Activated CD4-positive, alpha-beta T cell treated with anti-CD3 and anti-CD28 coated beads for 36 hours (primary cell): ENCODE measurements around the gene RPL35A. TPM values are rescaled to one million over a fixed set of nuclear protein-coding genes. Genes with fewer than 3 reads are reported as not detected.
"Not testable (repeated sequence)": the region's sequence is repeated elsewhere in the genome, so short reads cannot be mapped to it uniquely, and the experiment has no call there.

ENCODE experiments used
- ATAC-seq: fragments of 200-7000 bp; cut with Tn5 transposase; one replicate; pipeline ENCODE4 v1.10.0; 2021; ENCODE audit warnings: mild to moderate bottlenecking, moderate library complexity
- CTCF ChIA-PET: fragments of 350-600 bp; sonication (Branson Sonifier 250); formaldehyde crosslinking; loops from one replicate; lab custom pipeline; 2021; ENCODE audit warnings: antibody characterized with exemption; lab: Charles Lee
- POLR2A ChIA-PET: fragments of 350-600 bp; sonication (Branson Sonifier 250); formaldehyde crosslinking; loops from one replicate; lab custom pipeline; 2021; ENCODE audit warnings: antibody characterized with exemption, inconsistent platforms; lab: Charles Lee
- DNase-seq: peaks from one replicate; pipeline ENCODE4 v3.0.0-alpha.2; 2020
- H3K27ac Mint-ChIP-seq: one replicate; pipeline ENCODE4 v1.8.0; 2021; ENCODE audit warnings: mixed read lengths
- H3K27me3 Mint-ChIP-seq: one replicate; pipeline ENCODE4 v1.8.0; 2021; ENCODE audit warnings: mixed read lengths
- H3K36me3 Mint-ChIP-seq: one replicate; pipeline ENCODE4 v1.8.0; 2021; ENCODE audit warnings: low read depth, mixed read lengths
- H3K4me1 Mint-ChIP-seq: one replicate; pipeline ENCODE4 v1.8.0; 2021; ENCODE audit warnings: mixed read lengths
- H3K4me3 Mint-ChIP-seq: one replicate; pipeline ENCODE4 v1.8.0; 2021; ENCODE audit warnings: mild to moderate bottlenecking, moderate library complexity, mixed read lengths
- H3K9me3 Mint-ChIP-seq: one replicate; pipeline ENCODE4 v1.8.0; 2021; ENCODE audit warnings: low read depth, mixed read lengths
- intact Hi-C, 2 experiments: fragments of 100-400 bp; cut with DNase I in 1 of 2; cut with micrococcal nuclease in 1 of 2; formaldehyde crosslinking; loops; one replicate each; pipeline versions ENCODE4 v1.14.2 to v1.15.1; 2022 to 2024; cut with DNase I, micrococcal nuclease
- total RNA-seq, 2 experiments: library from RNA; stranded (reverse); gene quantifications; one replicate each; pipeline ENCODE4 v1.2.3, GENCODE V29; 2021

Gene RPL35A
- total RNA-seq, 2 experiments from 2014 or later: 1,121 to 1,734 TPM

DNA sequence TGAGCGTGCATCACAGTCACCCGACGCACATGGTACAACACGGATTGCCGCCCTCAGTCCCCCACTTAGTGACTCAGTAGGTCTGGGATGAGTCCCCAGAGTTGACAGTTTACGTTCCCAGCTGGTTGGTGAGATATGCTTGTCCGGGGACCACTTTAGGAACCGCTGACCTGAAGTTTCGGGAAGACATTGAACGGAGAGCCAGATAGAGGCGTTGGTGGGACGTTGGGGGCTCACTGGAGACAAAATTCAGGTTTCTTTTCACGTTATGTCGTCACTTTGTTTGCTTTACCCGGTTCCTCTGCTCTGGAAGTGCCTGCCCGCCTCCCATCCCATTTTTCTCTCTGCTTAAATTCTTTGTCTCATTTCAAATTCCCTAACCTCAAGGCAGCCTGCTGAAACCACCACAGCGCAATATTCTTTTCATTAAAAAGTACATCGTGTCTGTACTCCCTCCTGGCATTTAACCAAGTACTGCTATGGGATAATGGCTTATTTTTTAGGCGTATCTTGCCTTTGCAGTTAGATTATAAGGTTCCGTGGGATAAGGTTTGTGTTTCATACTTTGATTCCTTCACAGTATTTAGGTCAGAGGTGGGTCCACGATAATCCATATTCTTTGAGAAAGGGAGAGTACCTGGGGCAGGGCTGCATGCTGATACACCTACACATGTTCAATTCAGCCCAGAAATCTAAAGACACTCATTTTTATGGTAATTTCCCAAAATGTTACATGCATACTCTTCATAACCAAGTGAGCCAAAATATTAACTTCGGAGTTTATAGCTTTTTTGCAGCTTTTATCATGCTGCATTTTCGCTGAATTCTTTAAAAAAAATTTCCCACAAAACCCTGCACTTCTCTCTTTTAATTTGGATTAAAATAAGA lies 10.9 kb downstream of the RPL35A start:
- intact Hi-C loops: loop anchor here (1.0 to 5.0 kb wide), 7 partner anchors 11 to 664 kb away; partner anchors contain the start of genes DLG1 (in 1 of the 2), RPL35A (in 1 of the 2) and RUBCN (in 1 of the 2)
- Mint-ChIP-seq H3K36me3 (peaks cover 24% of the 10 kb centered on the region), H3K4me1 (peaks cover 52% of the 10 kb centered on the region), H3K27me3 (no peaks in the 10 kb centered on the region), H3K4me3 (peak overlapping the region; percentile 84), H3K27ac (peak overlapping the region; percentile 96), H3K9me3 (no peaks in the 10 kb centered on the region)
- DNase-seq: peak; percentile 75
- ATAC-seq: no peak
- POLR2A ChIA-PET: interaction anchor here (0.9 kb wide), 1 partner anchor 11 kb away, joined by 3 read pairs; the partner anchor contains the start of gene RPL35A
- CTCF ChIA-PET: interaction anchor here (0.7 to 1.0 kb wide), 2 partner anchors 18 to 109 kb away, joined by 3 to 4 read pairs; no protein-coding TSS in a partner anchor

DNA sequence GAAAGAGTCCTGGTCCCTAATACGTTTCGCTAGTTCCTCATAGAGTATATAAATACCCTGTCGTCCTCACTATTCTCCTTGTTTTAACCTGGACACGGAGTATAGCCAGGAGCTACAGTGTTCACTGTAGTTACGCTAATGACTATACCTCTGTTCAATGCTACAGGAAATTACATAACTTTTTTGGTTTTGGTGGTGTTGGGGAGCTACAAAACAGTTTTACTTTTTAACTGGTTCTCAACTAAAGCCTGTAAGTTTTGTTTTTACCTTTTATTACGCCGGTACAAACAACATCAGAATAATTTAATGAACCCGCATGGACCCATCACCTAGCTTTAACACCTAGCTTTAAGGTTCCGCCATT lies 11.6 kb downstream of the RPL35A start:
- H3K27me3 Mint-ChIP-seq: no peaks in the 10 kb centered on the region
- ChIA-PET CTCF (interaction anchor here (0.7 to 1.0 kb wide), 4 partner anchors 19 to 150 kb away, joined by 3 to 5 read pairs (median 4); no protein-coding TSS in a partner anchor), POLR2A (interaction anchor here (0.9 kb wide), 1 partner anchor 11 kb away, joined by 3 read pairs; the partner anchor contains the start of gene RPL35A)
- ATAC-seq (no peak), DNase-seq (no peak)
- intact Hi-C loops: loop anchor here (1.0 to 5.0 kb wide), 3 partner anchors 111 to 664 kb away; partner anchors contain the start of gene DLG1 (in 1 of the 2)
- no peak overlapping the region for H3K27ac Mint-ChIP-seq
- H3K4me1 Mint-ChIP-seq: peaks cover 52% of the 10 kb centered on the region
- H3K4me3 Mint-ChIP-seq: peak overlapping the region; percentile 84
- no peaks in the 10 kb centered on the region for H3K9me3 Mint-ChIP-seq
- peaks cover 21% of the 10 kb centered on the region for H3K36me3 Mint-ChIP-seq

DNA sequence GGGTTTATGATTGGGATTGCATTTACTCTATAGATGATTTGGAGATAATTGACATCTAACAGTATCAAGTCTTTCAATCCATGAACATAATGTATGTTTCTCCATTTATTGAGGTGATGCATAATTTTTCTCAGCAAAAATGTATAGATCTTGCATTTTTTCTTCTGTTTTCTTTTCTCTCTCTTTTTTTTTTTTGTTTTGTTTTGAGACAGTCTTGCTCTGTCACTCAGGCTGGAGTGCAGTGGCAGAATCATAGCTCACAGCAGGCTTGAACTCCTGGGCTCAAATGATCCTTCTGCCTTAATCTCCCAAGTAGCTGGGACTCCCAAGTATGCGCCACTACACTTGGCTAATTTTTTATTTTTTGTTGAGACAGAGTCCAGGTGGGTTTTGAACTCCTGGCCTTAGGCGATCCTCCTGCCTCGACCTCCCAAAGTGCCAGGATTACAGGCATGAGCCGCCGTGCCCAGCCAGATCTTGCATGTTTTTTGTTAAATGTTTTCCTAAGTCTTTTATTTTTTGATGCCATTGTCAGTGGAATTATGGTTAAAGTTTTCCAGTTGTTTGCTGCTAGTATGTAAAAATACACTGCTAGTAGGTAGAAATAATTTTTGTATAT lies 13.1 kb downstream of the RPL35A start:
- no peak overlapping the region for H3K4me3 Mint-ChIP-seq
- no peak for ATAC-seq

DNA sequence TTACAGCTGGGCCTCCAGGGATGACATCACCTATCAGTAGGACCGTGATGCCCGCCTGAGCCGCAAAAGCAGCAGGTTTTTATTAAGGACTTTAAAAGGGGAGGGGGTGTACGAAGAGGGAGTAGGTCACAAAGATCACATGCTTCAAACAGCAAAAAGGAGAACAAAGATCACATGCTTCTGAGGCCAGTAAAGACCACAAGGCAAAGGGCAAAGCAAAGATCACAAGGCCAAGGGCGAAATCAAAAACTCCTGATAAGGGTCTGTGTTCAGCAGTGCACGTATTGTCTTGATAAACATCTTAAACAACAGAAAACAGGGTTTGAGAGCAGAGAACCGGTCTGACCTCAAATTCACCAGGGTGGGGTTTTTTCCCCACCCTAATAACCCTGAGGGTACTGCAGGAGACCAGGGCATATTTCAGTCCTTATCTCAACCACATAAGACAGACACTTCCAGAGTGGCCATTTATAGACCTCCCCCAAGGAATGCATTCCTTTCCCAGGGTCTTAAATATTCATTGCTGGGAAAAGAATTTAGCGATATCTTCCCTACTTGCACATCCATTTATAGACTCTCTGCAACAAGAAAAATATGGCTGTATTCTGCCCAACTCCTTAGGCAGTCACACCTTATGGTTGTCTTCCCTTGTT lies 17.5 kb downstream of the RPL35A start:
- ATAC-seq, H3K4me3 Mint-ChIP-seq, POLR2A ChIA-PET, H3K27ac Mint-ChIP-seq, H3K4me1 Mint-ChIP-seq, CTCF ChIA-PET, DNase-seq, H3K27me3 Mint-ChIP-seq, intact Hi-C loops: not testable (repeated sequence)
- H3K9me3 Mint-ChIP-seq: peaks cover 13% of the 10 kb centered on the region
- H3K36me3 Mint-ChIP-seq: peaks cover 11% of the 10 kb centered on the region

More for the DNA sequence above, 13.1 kb downstream of the RPL35A start:
- Mint-ChIP-seq H3K4me1 (peaks cover 40% of the 10 kb centered on the region), H3K27ac (no peak overlapping the region), H3K36me3 (peaks cover 16% of the 10 kb centered on the region), H3K9me3 (peaks cover 7% of the 10 kb centered on the region), H3K27me3 (no peaks in the 10 kb centered on the region)
- CTCF ChIA-PET: interaction anchor here (0.6 kb wide), 1 partner anchor 11 kb away, joined by 4 read pairs; no protein-coding TSS in a partner anchor
- intact Hi-C loops: loop anchor here in 1 of 2 experiments (5.0 kb wide), 1 partner anchor 666 kb away; the partner anchor contains the start of gene DLG1
- DNase-seq: no peak
- POLR2A ChIA-PET: no interaction called here

DNA sequence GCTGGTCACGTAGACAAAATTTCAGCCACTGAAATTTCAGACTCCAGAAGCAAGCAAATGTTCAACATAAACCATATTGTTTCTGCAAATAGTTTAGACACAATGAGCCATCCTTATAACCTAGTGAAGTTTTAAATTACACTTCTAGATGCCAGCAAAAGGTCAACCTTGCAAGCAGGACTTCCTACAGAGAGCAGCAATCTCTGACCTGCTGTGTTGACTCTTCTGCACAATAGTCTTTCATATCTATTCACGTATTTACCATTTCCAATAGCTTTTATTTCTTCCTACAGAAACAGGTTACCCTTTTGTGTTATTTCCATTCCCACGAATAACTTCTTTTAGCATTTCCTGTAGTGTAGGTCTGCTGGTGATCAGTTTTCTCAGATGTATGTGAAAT lies 20.6 kb downstream of the RPL35A start:
- intact Hi-C loops: no loop called here
- CTCF ChIA-PET: interaction anchor here (1.9 kb wide), 1 partner anchor 9 kb away, joined by 7 read pairs; no protein-coding TSS in a partner anchor
- Mint-ChIP-seq H3K27ac (no peak overlapping the region), H3K4me1 (no peaks in the 10 kb centered on the region), H3K9me3 (peaks cover 15% of the 10 kb centered on the region), H3K36me3 (peaks cover 15% of the 10 kb centered on the region), H3K27me3 (no peaks in the 10 kb centered on the region), H3K4me3 (no peak overlapping the region)
- no peak for DNase-seq
- ATAC-seq: no peak
- POLR2A ChIA-PET: no interaction called here

DNA sequence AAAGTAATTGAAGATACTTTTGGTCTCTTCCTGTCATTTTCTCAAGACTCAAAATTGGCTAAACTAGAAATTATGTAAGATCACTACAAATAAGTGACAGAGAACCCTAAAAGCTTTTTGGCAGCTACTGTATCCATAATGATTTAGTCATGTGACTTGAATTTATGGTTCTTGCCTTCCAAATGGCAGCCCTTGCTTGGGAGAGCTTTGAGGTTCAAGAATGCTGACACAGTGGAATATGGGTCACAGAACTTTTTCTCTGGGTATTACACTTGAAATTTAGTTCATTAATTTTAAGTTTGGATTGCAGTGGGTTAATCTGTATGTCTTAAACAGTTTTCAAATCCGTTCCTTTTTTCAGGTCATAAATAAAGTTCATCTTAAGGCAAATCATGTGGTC lies 24.0 kb downstream of the RPL35A start:
- Mint-ChIP-seq H3K4me1 (no peaks in the 10 kb centered on the region), H3K36me3 (peaks cover 15% of the 10 kb centered on the region), H3K4me3 (no peak overlapping the region), H3K27me3 (no peaks in the 10 kb centered on the region), H3K9me3 (peaks cover 6% of the 10 kb centered on the region), H3K27ac (no peak overlapping the region)
- no peak for ATAC-seq
- CTCF ChIA-PET: interaction anchor here (1.1 kb wide), 1 partner anchor 11 kb away, joined by 4 read pairs; no protein-coding TSS in a partner anchor
- no peak for DNase-seq
- POLR2A ChIA-PET: no interaction called here
- intact Hi-C loops: no loop called here

DNA sequence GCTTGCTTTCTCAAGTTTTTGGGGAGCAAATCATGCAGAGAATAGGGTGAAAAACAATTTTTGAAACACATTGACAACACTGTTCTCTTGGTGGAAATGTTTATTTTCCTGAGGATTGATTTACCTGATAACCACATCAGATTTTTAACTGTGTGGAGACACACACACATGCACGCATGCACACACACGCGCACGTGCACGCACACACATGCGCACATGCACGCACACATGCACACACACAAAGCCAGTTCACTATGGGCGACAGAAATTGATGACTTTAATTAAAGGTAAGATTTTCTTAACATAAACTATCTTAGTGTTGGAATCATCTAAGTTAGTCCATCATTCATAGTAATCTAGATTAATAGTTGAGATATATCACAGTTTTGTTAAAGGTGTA lies 25.3 kb downstream of the RPL35A start:
- ChIA-PET CTCF (interaction anchor here (0.9 kb wide), 1 partner anchor 20 kb away, joined by 3 read pairs; no protein-coding TSS in a partner anchor), POLR2A (no interaction called here)
- Mint-ChIP-seq H3K9me3 (peaks cover 6% of the 10 kb centered on the region), H3K27ac (no peak overlapping the region), H3K4me1 (peaks cover 4% of the 10 kb centered on the region), H3K27me3 (no peaks in the 10 kb centered on the region), H3K4me3 (no peak overlapping the region), H3K36me3 (peaks cover 15% of the 10 kb centered on the region)
- intact Hi-C loops: no loop called here
- ATAC-seq (no peak), DNase-seq (no peak)

DNA sequence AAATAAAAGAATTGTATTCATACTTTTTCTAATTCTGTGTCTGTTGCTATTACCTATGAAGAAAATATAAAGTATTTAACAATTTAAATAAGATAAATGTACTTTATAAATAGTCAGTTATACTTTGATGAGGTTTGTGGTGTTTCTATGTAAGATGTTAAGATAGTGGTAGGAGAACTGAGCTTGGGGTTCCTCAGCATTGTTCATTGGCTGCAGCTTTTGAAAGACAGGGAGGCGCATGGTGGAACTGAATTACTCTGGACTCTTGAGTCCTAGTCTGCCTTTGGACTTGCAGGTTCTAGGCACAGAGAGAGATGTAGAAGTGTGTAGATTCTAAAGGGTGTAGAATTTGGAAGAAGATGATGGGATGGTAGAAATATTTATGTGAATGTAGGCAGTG lies 33.1 kb downstream of the RPL35A start:
- H3K4me3 Mint-ChIP-seq: no peak overlapping the region
- intact Hi-C loops: no loop called here
- ATAC-seq (no peak), DNase-seq (no peak)
- peaks cover 2% of the 10 kb centered on the region for H3K36me3 Mint-ChIP-seq
- CTCF ChIA-PET: interaction anchor here (0.8 kb wide), 1 partner anchor 125 kb away, joined by 3 read pairs; no protein-coding TSS in a partner anchor
- no peak overlapping the region for H3K27ac Mint-ChIP-seq
- no peaks in the 10 kb centered on the region for H3K9me3 Mint-ChIP-seq
- no peaks in the 10 kb centered on the region for H3K27me3 Mint-ChIP-seq
- H3K4me1 Mint-ChIP-seq: peaks cover 13% of the 10 kb centered on the region
- POLR2A ChIA-PET: no interaction called here

DNA sequence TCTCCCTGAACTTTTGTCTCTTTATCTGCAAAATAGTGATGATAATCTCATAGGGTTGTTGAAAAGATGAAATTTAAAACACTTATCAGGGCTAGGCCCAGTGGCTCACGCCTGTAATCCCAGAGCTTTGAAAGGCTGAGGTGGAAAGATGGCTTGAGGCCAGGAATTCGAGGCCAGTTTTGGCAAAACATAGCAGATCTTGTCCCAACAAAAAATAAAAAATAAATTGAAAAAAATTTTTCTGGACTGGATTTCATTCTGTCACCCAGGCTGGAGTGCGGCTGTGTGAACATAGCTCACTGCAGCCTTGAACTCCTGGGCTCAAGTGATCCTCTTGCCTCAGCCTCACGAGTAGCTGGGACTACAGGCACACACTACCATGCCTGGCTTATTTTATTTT lies 39.7 kb downstream of the RPL35A start:
- H3K27ac Mint-ChIP-seq: no peak overlapping the region
- POLR2A ChIA-PET: interaction anchor here (0.6 kb wide), 1 partner anchor 265 kb away, joined by 3 read pairs; no protein-coding TSS in a partner anchor
- no peak for DNase-seq

DNA sequence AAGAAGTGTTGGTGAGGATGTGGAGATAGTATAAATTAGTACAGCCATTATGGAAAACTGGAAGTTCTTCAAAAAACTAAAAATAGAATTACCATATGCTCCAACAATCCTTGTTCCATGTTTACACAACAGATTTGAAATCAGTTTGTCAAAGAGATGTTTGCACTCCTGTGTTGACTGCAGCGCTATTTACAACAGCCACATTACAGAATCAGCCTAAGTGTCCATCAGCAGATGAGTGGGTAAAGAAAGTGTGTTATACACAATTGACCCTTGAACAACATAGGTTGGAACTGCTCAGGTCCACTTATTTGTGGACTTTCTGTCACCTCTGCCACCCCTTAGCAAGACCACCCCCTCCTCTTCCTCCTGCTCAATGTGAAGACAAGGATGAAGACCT lies 44.7 kb downstream of the RPL35A start:
- Mint-ChIP-seq H3K4me3 (no peak overlapping the region), H3K9me3 (no peaks in the 10 kb centered on the region), H3K4me1 (no peaks in the 10 kb centered on the region), H3K27me3 (no peaks in the 10 kb centered on the region), H3K27ac (no peak overlapping the region), H3K36me3 (peaks cover 23% of the 10 kb centered on the region)
- intact Hi-C loops: no loop called here
- no peak for DNase-seq
- ChIA-PET CTCF (interaction anchor here (0.5 to 1.1 kb wide), 2 partner anchors 19 to 497 kb away, joined by 3 read pairs; no protein-coding TSS in a partner anchor), POLR2A (no interaction called here)
- ATAC-seq: no peak

More for the DNA sequence above, 39.7 kb downstream of the RPL35A start:
- Mint-ChIP-seq H3K4me1 (no peaks in the 10 kb centered on the region), H3K4me3 (no peak overlapping the region), H3K9me3 (no peaks in the 10 kb centered on the region), H3K36me3 (peaks cover 23% of the 10 kb centered on the region), H3K27me3 (no peaks in the 10 kb centered on the region)
- CTCF ChIA-PET: no interaction called here
- intact Hi-C loops: no loop called here
- no peak for ATAC-seq

DNA sequence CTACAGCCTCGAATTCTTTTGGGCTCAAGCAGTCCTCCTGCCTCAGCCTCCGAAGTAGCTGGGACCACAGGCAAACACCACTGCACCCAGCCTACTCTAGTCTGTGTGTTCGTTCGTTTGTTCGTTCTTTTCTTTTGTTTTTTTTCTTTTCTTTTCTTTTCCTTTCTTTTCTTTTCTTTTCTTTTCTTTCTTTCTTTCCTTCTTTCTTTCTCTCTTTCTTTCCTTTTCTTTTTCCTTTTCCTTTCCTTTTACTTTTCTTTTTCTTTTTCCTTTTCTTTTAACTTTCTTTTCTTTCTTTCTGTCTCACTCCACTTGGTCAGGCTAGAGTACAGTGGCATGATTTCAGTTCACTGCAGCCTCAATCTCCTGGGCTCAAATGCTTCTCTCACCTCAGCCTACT lies 46.9 kb downstream of the RPL35A start:
- ATAC-seq (no peak), DNase-seq (no peak)
- intact Hi-C loops: no loop called here
- Mint-ChIP-seq H3K27ac (no peak overlapping the region), H3K4me1 (no peaks in the 10 kb centered on the region), H3K27me3 (no peaks in the 10 kb centered on the region), H3K4me3 (no peak overlapping the region), H3K9me3 (no peaks in the 10 kb centered on the region), H3K36me3 (peaks cover 17% of the 10 kb centered on the region)
- ChIA-PET CTCF (no interaction called here), POLR2A (no interaction called here)
